Measurements from ENCODE around the gene ACSL5. TPM values are rescaled to one million over a fixed set of nuclear protein-coding genes. Genes with fewer than 3 reads are reported as not detected.
"Not testable (repeated sequence)": the region's sequence is repeated elsewhere in the genome, so short reads cannot be mapped to it uniquely, and the experiment has no call there.

The ACSL5 gene
- polyA plus RNA-seq, 2 donors, result 3.6 to 5.6 TPM

- H3K9me3 ChIP-seq (ENCODE audit: control insufficient read depth in 2 of 2, insufficient read depth in 1 of 2, low read depth in 1 of 2, low read length in 1 of 2), result no peaks in the 10 kb centered on the region
- no peaks in the 10 kb centered on the region for H3K36me3 ChIP-seq (ENCODE audit: control insufficient read depth in 2 of 2, insufficient read depth in 2 of 2, low read length in 1 of 2)
- no peak overlapping the region for H3K27ac ChIP-seq (ENCODE audit: low read depth in 2 of 2, low read length in 1 of 2)
- H3K27me3 ChIP-seq (ENCODE audit: control insufficient read depth in 1 of 2, insufficient read depth in 2 of 2, low read length in 2 of 2), result no peaks in the 10 kb centered on the region
- H3K4me1 ChIP-seq (ENCODE audit: control insufficient read depth in 2 of 2, insufficient read depth in 2 of 2, low read length in 1 of 2), result no peaks in the 10 kb centered on the region
- 51 to 56% methylated on average over 8 of the region's 8 CpGs for WGBS, 2 donors
- no peak overlapping the region for H3K4me3 ChIP-seq (ENCODE audit: low read depth in 1 of 2, low read length in 2 of 2)
These were observed 11.1 kb upstream of the ACSL5 start for GRCh38 chr10:112362833-112363232.

- Histone ChIP-seq H3K4me3 (ENCODE audit: low read depth in 1 of 2, low read length in 2 of 2) (no peak overlapping the region), H3K27me3 (ENCODE audit: control insufficient read depth in 1 of 2, insufficient read depth in 2 of 2, low read length in 2 of 2) (no peaks in the 10 kb centered on the region), H3K36me3 (ENCODE audit: control insufficient read depth in 2 of 2, insufficient read depth in 2 of 2, low read length in 1 of 2) (no peaks in the 10 kb centered on the region), H3K9me3 (ENCODE audit: control insufficient read depth in 2 of 2, insufficient read depth in 1 of 2, low read depth in 1 of 2, low read length in 1 of 2) (no peaks in the 10 kb centered on the region), H3K27ac (ENCODE audit: low read depth in 2 of 2, low read length in 1 of 2) (no peak overlapping the region), H3K4me1 (ENCODE audit: control insufficient read depth in 2 of 2, insufficient read depth in 2 of 2, low read length in 1 of 2) (no peaks in the 10 kb centered on the region)
- WGBS, 2 donors, result 79 to 88% methylated on average over 22 of the region's 22 CpGs
These were observed 9.9 kb upstream of the ACSL5 start for GRCh38 chr10:112363696-112364688.

- Histone ChIP-seq H3K27me3 (ENCODE audit: control insufficient read depth in 1 of 2, insufficient read depth in 2 of 2, low read length in 2 of 2) (no peaks in the 10 kb centered on the region), H3K27ac (ENCODE audit: low read depth in 2 of 2, low read length in 1 of 2) (no peak overlapping the region), H3K4me1 (ENCODE audit: control insufficient read depth in 2 of 2, insufficient read depth in 2 of 2, low read length in 1 of 2) (no peaks in the 10 kb centered on the region), H3K4me3 (ENCODE audit: low read depth in 1 of 2, low read length in 2 of 2) (no peak overlapping the region), H3K36me3 (ENCODE audit: control insufficient read depth in 2 of 2, insufficient read depth in 2 of 2, low read length in 1 of 2) (no peaks in the 10 kb centered on the region), H3K9me3 (ENCODE audit: control insufficient read depth in 2 of 2, insufficient read depth in 1 of 2, low read depth in 1 of 2, low read length in 1 of 2) (no peaks in the 10 kb centered on the region)
- 83 to 94% methylated on average over 6 of the region's 6 CpGs for WGBS, 2 donors
These were observed 8.9 kb upstream of the ACSL5 start for GRCh38 chr10:112365014-112365432.

GRCh38 chr10:112365451-112365850 lies 8.5 kb upstream of the ACSL5 start:
- Histone ChIP-seq H3K36me3 (ENCODE audit: control insufficient read depth in 2 of 2, insufficient read depth in 2 of 2, low read length in 1 of 2) (no peaks in the 10 kb centered on the region), H3K9me3 (ENCODE audit: control insufficient read depth in 2 of 2, insufficient read depth in 1 of 2, low read depth in 1 of 2, low read length in 1 of 2) (no peaks in the 10 kb centered on the region), H3K27me3 (ENCODE audit: control insufficient read depth in 1 of 2, insufficient read depth in 2 of 2, low read length in 2 of 2) (no peaks in the 10 kb centered on the region), H3K27ac (ENCODE audit: low read depth in 2 of 2, low read length in 1 of 2) (no peak overlapping the region), H3K4me1 (ENCODE audit: control insufficient read depth in 2 of 2, insufficient read depth in 2 of 2, low read length in 1 of 2) (no peaks in the 10 kb centered on the region), H3K4me3 (ENCODE audit: low read depth in 1 of 2, low read length in 2 of 2) (no peak overlapping the region)
- WGBS, 2 donors, result 72 to 80% methylated on average over 6 of the region's 6 CpGs

GRCh38 chr10:112366992-112367391 lies 6.9 kb upstream of the ACSL5 start:
- Histone ChIP-seq H3K9me3 (ENCODE audit: control insufficient read depth in 2 of 2, insufficient read depth in 1 of 2, low read depth in 1 of 2, low read length in 1 of 2) (no peaks in the 10 kb centered on the region), H3K27me3 (ENCODE audit: control insufficient read depth in 1 of 2, insufficient read depth in 2 of 2, low read length in 2 of 2) (no peaks in the 10 kb centered on the region), H3K4me3 (ENCODE audit: low read depth in 1 of 2, low read length in 2 of 2) (no peak overlapping the region), H3K4me1 (ENCODE audit: control insufficient read depth in 2 of 2, insufficient read depth in 2 of 2, low read length in 1 of 2) (no peaks in the 10 kb centered on the region), H3K36me3 (ENCODE audit: control insufficient read depth in 2 of 2, insufficient read depth in 2 of 2, low read length in 1 of 2) (no peaks in the 10 kb centered on the region), H3K27ac (ENCODE audit: low read depth in 2 of 2, low read length in 1 of 2) (no peak overlapping the region)
- WGBS, 2 donors, result 77 to 81% methylated on average over 3 of the region's 3 CpGs

- Histone ChIP-seq H3K27ac (ENCODE audit: low read depth in 2 of 2, low read length in 1 of 2) (no peak overlapping the region), H3K4me1 (ENCODE audit: control insufficient read depth in 2 of 2, insufficient read depth in 2 of 2, low read length in 1 of 2) (no peaks in the 10 kb centered on the region), H3K4me3 (ENCODE audit: low read depth in 1 of 2, low read length in 2 of 2) (no peak overlapping the region), H3K27me3 (ENCODE audit: control insufficient read depth in 1 of 2, insufficient read depth in 2 of 2, low read length in 2 of 2) (no peaks in the 10 kb centered on the region), H3K36me3 (ENCODE audit: control insufficient read depth in 2 of 2, insufficient read depth in 2 of 2, low read length in 1 of 2) (no peaks in the 10 kb centered on the region), H3K9me3 (ENCODE audit: control insufficient read depth in 2 of 2, insufficient read depth in 1 of 2, low read depth in 1 of 2, low read length in 1 of 2) (no peaks in the 10 kb centered on the region)
- 96 to 97% methylated on average over 4 of the region's 4 CpGs for WGBS, 2 donors
These were observed 6.4 kb upstream of the ACSL5 start for GRCh38 chr10:112367516-112367915.

- H3K27me3 ChIP-seq (ENCODE audit: control insufficient read depth in 1 of 2, insufficient read depth in 2 of 2, low read length in 2 of 2), result no peaks in the 10 kb centered on the region
- no peaks in the 10 kb centered on the region for H3K36me3 ChIP-seq (ENCODE audit: control insufficient read depth in 2 of 2, insufficient read depth in 2 of 2, low read length in 1 of 2)
- no peaks in the 10 kb centered on the region for H3K4me1 ChIP-seq (ENCODE audit: control insufficient read depth in 2 of 2, insufficient read depth in 2 of 2, low read length in 1 of 2)
- no peaks in the 10 kb centered on the region for H3K9me3 ChIP-seq (ENCODE audit: control insufficient read depth in 2 of 2, insufficient read depth in 1 of 2, low read depth in 1 of 2, low read length in 1 of 2)
- H3K27ac ChIP-seq (ENCODE audit: low read depth in 2 of 2, low read length in 1 of 2), result no peak overlapping the region
- WGBS, 2 donors, result 89 to 91% methylated on average over 31 to 40 of the region's 40 CpGs
- H3K4me3 ChIP-seq (ENCODE audit: low read depth in 1 of 2, low read length in 2 of 2), result no peak overlapping the region
These were observed 4.2 kb upstream of the ACSL5 start for GRCh38 chr10:112369495-112370423.

GRCh38 chr10:112370424-112370819 lies 3.5 kb upstream of the ACSL5 start:
- peaks cover 0 to 3% of the 10 kb centered on the region in 2 donors for H3K4me1 ChIP-seq (ENCODE audit: control insufficient read depth in 2 of 2, insufficient read depth in 2 of 2, low read length in 1 of 2)
- 97 to 98% methylated on average over 13 to 15 of the region's 15 CpGs for WGBS, 2 donors
- H3K27ac ChIP-seq (ENCODE audit: low read depth in 2 of 2, low read length in 1 of 2), result no peak overlapping the region
- no peak overlapping the region for H3K4me3 ChIP-seq (ENCODE audit: low read depth in 1 of 2, low read length in 2 of 2)
- H3K27me3 ChIP-seq (ENCODE audit: control insufficient read depth in 1 of 2, insufficient read depth in 2 of 2, low read length in 2 of 2), result no peaks in the 10 kb centered on the region
- H3K36me3 ChIP-seq (ENCODE audit: control insufficient read depth in 2 of 2, insufficient read depth in 2 of 2, low read length in 1 of 2), result no peaks in the 10 kb centered on the region
- no peaks in the 10 kb centered on the region for H3K9me3 ChIP-seq (ENCODE audit: control insufficient read depth in 2 of 2, insufficient read depth in 1 of 2, low read depth in 1 of 2, low read length in 1 of 2)

GRCh38 chr10:112371326-112371725 lies 2.6 kb upstream of the ACSL5 start:
- H3K4me3 ChIP-seq (ENCODE audit: low read depth in 1 of 2, low read length in 2 of 2); H3K4me1 ChIP-seq (ENCODE audit: control insufficient read depth in 2 of 2, insufficient read depth in 2 of 2, low read length in 1 of 2): not testable (repeated sequence)
- WGBS, 2 donors, result 93 to 96% methylated on average over 13 of the region's 13 CpGs

More at GRCh38 chr10:112371326-112371725, 2.6 kb upstream of the ACSL5 start:
- not testable (repeated sequence) for H3K9me3 ChIP-seq (ENCODE audit: control insufficient read depth in 2 of 2, insufficient read depth in 1 of 2, low read depth in 1 of 2, low read length in 1 of 2); H3K36me3 ChIP-seq (ENCODE audit: control insufficient read depth in 2 of 2, insufficient read depth in 2 of 2, low read length in 1 of 2); H3K27ac ChIP-seq (ENCODE audit: low read depth in 2 of 2, low read length in 1 of 2); H3K27me3 ChIP-seq (ENCODE audit: control insufficient read depth in 1 of 2, insufficient read depth in 2 of 2, low read length in 2 of 2)

Measured in esophagus (tissue), 2 donors.